Measurements from ENCODE around the gene TOMM34. TPM values are rescaled to one million over a fixed set of nuclear protein-coding genes. Genes with fewer than 3 reads are reported as not detected.

Gene TOMM34
- total and polyA plus RNA-seq, 7 experiments from 2014 or later = 7.0 to 30.2 (median 8.8) TPM

GRCh38 chr20:44904377-44904776, 55.8 kb downstream of the TOMM34 start:
- Mint-ChIP-seq H3K36me3 (peaks cover 16 to 41% (median 27%) of the 10 kb centered on the region in 5 donors), H3K27ac (no peak overlapping the region), H3K27me3 (no peaks in the 10 kb centered on the region), H3K4me3 (no peak overlapping the region), H3K9me3 (no peaks in the 10 kb centered on the region), H3K4me1 (peaks cover 10 to 40% (median 30%) of the 10 kb centered on the region in 7 donors)
- ChIA-PET POLR2A (interaction anchor here (0.6 to 2.5 kb wide), 3 partner anchors 12 to 63 kb away, joined by 3 to 9 read pairs (median 8); no protein-coding TSS in a partner anchor), CTCF (interaction anchor here (0.8 to 1.6 kb wide), 2 partner anchors 16 to 140 kb away, joined by 3 to 6 read pairs; no protein-coding TSS in a partner anchor)
- Histone ChIP-seq H3K9me3 (ENCODE audit: control insufficient read depth in 2 of 3, low read length in 3 of 3) (no peaks in the 10 kb centered on the region), H3K27me3 (ENCODE audit: control insufficient read depth in 2 of 2, insufficient read depth in 2 of 2, low read length in 2 of 2) (no peaks in the 10 kb centered on the region), H3K27ac (ENCODE audit: low read depth, low read length) (no peak overlapping the region), H3K4me3 (ENCODE audit: low read length) (no peak overlapping the region), H3K36me3 (ENCODE audit: control insufficient read depth in 2 of 3, insufficient read depth in 3 of 3, low read length in 3 of 3) (peaks cover 28 to 78% (median 58%) of the 10 kb centered on the region in 3 experiments), H3K4me1 (ENCODE audit: control insufficient read depth in 2 of 2, insufficient read depth in 2 of 2, low read length in 2 of 2) (peaks cover 4 to 7% of the 10 kb centered on the region in 2 donors)
- intact Hi-C loops (cut with micrococcal nuclease) = no loop called here
- ATAC-seq (no peak), DNase-seq (no peak)

DNA sequence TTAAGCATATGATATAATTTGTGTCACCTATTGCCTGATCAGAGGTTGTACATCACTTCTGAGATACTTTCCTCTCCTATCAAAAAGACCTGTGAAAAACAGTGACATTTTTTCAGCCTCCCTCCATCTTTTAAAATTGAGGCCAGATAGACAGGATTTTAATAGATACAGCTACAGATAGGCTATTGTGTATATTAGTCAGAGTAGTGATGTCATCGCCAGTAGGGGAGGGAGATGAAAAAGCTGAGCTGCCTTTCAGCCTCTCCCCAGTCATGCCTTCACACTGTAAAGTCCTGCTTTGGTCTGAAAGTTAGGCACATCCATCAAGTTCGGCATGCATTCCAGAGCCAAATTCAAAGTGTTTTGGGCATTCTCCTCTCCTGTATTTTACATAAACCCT, 58.2 kb downstream of the TOMM34 start:
- no peak for DNase-seq
- H3K9me3 Mint-ChIP-seq = no peaks in the 10 kb centered on the region
- no peak for ATAC-seq
- peaks cover 20 to 48% (median 35%) of the 10 kb centered on the region in 7 donors for H3K4me1 Mint-ChIP-seq
- Histone ChIP-seq H3K36me3 (ENCODE audit: control insufficient read depth in 2 of 3, insufficient read depth in 3 of 3, low read length in 3 of 3) (peaks cover 28 to 68% (median 50%) of the 10 kb centered on the region in 3 experiments), H3K4me3 (ENCODE audit: low read length) (no peak overlapping the region), H3K9me3 (ENCODE audit: control insufficient read depth in 2 of 3, low read length in 3 of 3) (no peaks in the 10 kb centered on the region), H3K27me3 (ENCODE audit: control insufficient read depth in 2 of 2, insufficient read depth in 2 of 2, low read length in 2 of 2) (no peaks in the 10 kb centered on the region), H3K4me1 (ENCODE audit: control insufficient read depth in 2 of 2, insufficient read depth in 2 of 2, low read length in 2 of 2) (peaks cover 15 to 18% of the 10 kb centered on the region in 2 donors), H3K27ac (ENCODE audit: low read depth, low read length) (no peak overlapping the region)
- H3K27ac Mint-ChIP-seq = peak overlapping the region in 1 of 9 donors; percentile 43
- POLR2A ChIA-PET = interaction anchor here (0.7 to 1.8 kb wide), 3 partner anchors 13 to 56 kb away, joined by 3 to 10 read pairs (median 3); partner anchors contain the start of gene YWHAB
- CTCF ChIA-PET = no interaction called here
- no peak overlapping the region for H3K4me3 Mint-ChIP-seq
- intact Hi-C loops (cut with micrococcal nuclease) = no loop called here
- peaks cover 16 to 40% (median 34%) of the 10 kb centered on the region in 5 donors for H3K36me3 Mint-ChIP-seq
- H3K27me3 Mint-ChIP-seq = no peaks in the 10 kb centered on the region

- Mint-ChIP-seq H3K4me1 (peaks cover 36 to 64% (median 51%) of the 10 kb centered on the region in 7 donors), H3K27ac (peak overlapping the region; percentile 65 to 87 (median 78)), H3K9me3 (no peaks in the 10 kb centered on the region), H3K4me3 (peak overlapping the region in 5 of 10 donors; percentile 25 to 48 (median 39)), H3K27me3 (no peaks in the 10 kb centered on the region), H3K36me3 (peaks cover 11 to 37% (median 31%) of the 10 kb centered on the region in 5 donors)
- Histone ChIP-seq H3K27ac (ENCODE audit: low read depth, low read length) (peak overlapping the region; percentile 29), H3K9me3 (ENCODE audit: control insufficient read depth in 2 of 3, low read length in 3 of 3) (no peaks in the 10 kb centered on the region), H3K36me3 (ENCODE audit: control insufficient read depth in 2 of 3, insufficient read depth in 3 of 3, low read length in 3 of 3) (peaks cover 28 to 53% (median 36%) of the 10 kb centered on the region in 3 experiments), H3K27me3 (ENCODE audit: control insufficient read depth in 2 of 2, insufficient read depth in 2 of 2, low read length in 2 of 2) (no peaks in the 10 kb centered on the region), H3K4me1 (ENCODE audit: control insufficient read depth in 2 of 2, insufficient read depth in 2 of 2, low read length in 2 of 2) (peaks cover 31 to 34% of the 10 kb centered on the region in 2 donors), H3K4me3 (ENCODE audit: low read length) (no peak overlapping the region)
- intact Hi-C loops (cut with micrococcal nuclease) = no loop called here
- ATAC-seq (no peak), DNase-seq (no peak)
- POLR2A ChIA-PET = interaction anchor here (1.1 kb wide), 2 partner anchors 10 to 15 kb away, joined by 3 read pairs; partner anchors contain the start of gene YWHAB
- CTCF ChIA-PET = no interaction called here
These were observed 59.9 kb downstream of the TOMM34 start for GRCh38 chr20:44900231-44900854.

DNA sequence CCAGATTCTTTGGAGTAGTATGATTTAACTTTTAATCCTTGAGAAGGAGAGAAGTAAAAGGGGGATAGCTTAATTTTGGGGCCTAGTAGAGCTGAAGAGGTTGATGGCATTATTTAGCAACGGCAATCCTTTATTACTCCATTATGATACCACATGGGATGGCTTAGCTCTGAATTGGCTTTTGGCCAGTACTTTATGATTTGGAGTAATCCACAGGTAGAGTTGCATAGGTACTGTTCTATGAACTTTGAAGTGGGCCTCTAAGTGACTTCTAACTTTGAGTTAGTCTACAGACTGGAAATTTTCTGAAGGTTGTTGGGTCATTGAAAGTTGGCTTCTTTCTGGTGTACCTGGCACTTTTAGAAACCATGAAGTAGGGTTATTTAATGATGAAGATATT, 63.1 kb downstream of the TOMM34 start:
- H3K27ac Mint-ChIP-seq = peak overlapping the region; percentile 4 to 91 (median 38)
- H3K9me3 ChIP-seq (ENCODE audit: control insufficient read depth in 2 of 3, low read length in 3 of 3) = no peaks in the 10 kb centered on the region
- ChIA-PET CTCF (interaction anchor here (0.6 to 0.9 kb wide), 3 partner anchors 10 to 1072 kb away, joined by 3 read pairs; no protein-coding TSS in a partner anchor), POLR2A (interaction anchor here (1.7 kb wide), 1 partner anchor 12 kb away, joined by 5 read pairs; no protein-coding TSS in a partner anchor)
- H3K27me3 Mint-ChIP-seq = no peaks in the 10 kb centered on the region
- ATAC-seq (no peak), DNase-seq (no peak)
- peaks cover 0 to 31% (median 17%) of the 10 kb centered on the region in 5 donors for H3K36me3 Mint-ChIP-seq
- intact Hi-C loops (cut with micrococcal nuclease) = no loop called here
- peaks cover 46 to 52% of the 10 kb centered on the region in 2 donors for H3K4me1 ChIP-seq (ENCODE audit: control insufficient read depth in 2 of 2, insufficient read depth in 2 of 2, low read length in 2 of 2)
- H3K4me3 ChIP-seq (ENCODE audit: low read length) = no peak overlapping the region
- peak overlapping the region; percentile 41 for H3K27ac ChIP-seq (ENCODE audit: low read depth, low read length)
- peaks cover 61 to 90% (median 74%) of the 10 kb centered on the region in 7 donors for H3K4me1 Mint-ChIP-seq
- no peaks in the 10 kb centered on the region for H3K27me3 ChIP-seq (ENCODE audit: control insufficient read depth in 2 of 2, insufficient read depth in 2 of 2, low read length in 2 of 2)
- peaks cover 4 to 22% (median 8%) of the 10 kb centered on the region in 3 experiments for H3K36me3 ChIP-seq (ENCODE audit: control insufficient read depth in 2 of 3, insufficient read depth in 3 of 3, low read length in 3 of 3)
- H3K4me3 Mint-ChIP-seq = peak overlapping the region in 8 of 10 donors; percentile 24 to 75 (median 50)
- no peaks in the 10 kb centered on the region for H3K9me3 Mint-ChIP-seq

GRCh38 chr20:44896583-44896982, 63.6 kb downstream of the TOMM34 start:
- Histone ChIP-seq H3K27ac (ENCODE audit: low read depth, low read length) (peak overlapping the region; percentile 41), H3K36me3 (ENCODE audit: control insufficient read depth in 2 of 3, insufficient read depth in 3 of 3, low read length in 3 of 3) (peaks cover 0 to 16% (median 2%) of the 10 kb centered on the region in 3 experiments), H3K4me1 (ENCODE audit: control insufficient read depth in 2 of 2, insufficient read depth in 2 of 2, low read length in 2 of 2) (peaks cover 51 to 57% of the 10 kb centered on the region in 2 donors), H3K27me3 (ENCODE audit: control insufficient read depth in 2 of 2, insufficient read depth in 2 of 2, low read length in 2 of 2) (no peaks in the 10 kb centered on the region), H3K4me3 (ENCODE audit: low read length) (no peak overlapping the region), H3K9me3 (ENCODE audit: control insufficient read depth in 2 of 3, low read length in 3 of 3) (no peaks in the 10 kb centered on the region)
- no peaks in the 10 kb centered on the region for H3K27me3 Mint-ChIP-seq
- intact Hi-C loops (cut with micrococcal nuclease) = loop anchor here in 1 of 2 donors (1.0 kb wide), 1 partner anchor 8 kb away; no protein-coding TSS in a partner anchor
- DNase-seq (no peak), ATAC-seq (no peak)
- H3K27ac Mint-ChIP-seq = peak overlapping the region; percentile 4 to 91 (median 33)
- peaks cover 0 to 34% (median 16%) of the 10 kb centered on the region in 5 donors for H3K36me3 Mint-ChIP-seq
- CTCF ChIA-PET = interaction anchor here (0.6 to 0.8 kb wide), 3 partner anchors 9 to 1072 kb away, joined by 3 read pairs; no protein-coding TSS in a partner anchor
- H3K4me1 Mint-ChIP-seq = peaks cover 66 to 94% (median 79%) of the 10 kb centered on the region in 7 donors
- peak overlapping the region; percentile 13 to 75 (median 44) for H3K4me3 Mint-ChIP-seq
- POLR2A ChIA-PET = interaction anchor here (0.8 to 1.7 kb wide), 2 partner anchors 11 to 13 kb away, joined by 4 to 5 read pairs; partner anchors contain the start of gene YWHAB
- no peaks in the 10 kb centered on the region for H3K9me3 Mint-ChIP-seq

DNA sequence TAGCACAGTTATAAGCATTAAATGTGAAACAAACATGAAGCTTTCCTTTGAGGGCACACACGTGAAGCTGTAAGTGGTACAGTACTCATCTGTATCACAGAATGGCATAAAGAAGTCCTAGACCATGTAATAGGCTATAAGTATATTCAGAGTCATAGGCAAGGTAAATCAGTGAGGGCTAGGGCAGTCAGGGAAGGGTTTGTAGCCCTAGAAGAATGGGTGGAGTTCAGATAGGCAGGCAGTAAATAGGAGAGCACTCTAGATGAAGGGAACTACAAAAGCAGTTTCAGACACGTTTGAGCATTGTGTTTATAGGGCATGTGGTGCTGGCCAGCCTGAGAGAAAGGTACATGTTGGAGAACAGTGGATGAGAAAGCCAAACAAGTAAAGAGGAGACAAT, 65.2 kb downstream of the TOMM34 start:
- H3K4me1 Mint-ChIP-seq = peaks cover 62 to 93% (median 76%) of the 10 kb centered on the region in 7 donors
- intact Hi-C loops (cut with micrococcal nuclease) = no loop called here
- peaks cover 55 to 71% of the 10 kb centered on the region in 2 donors for H3K4me1 ChIP-seq (ENCODE audit: control insufficient read depth in 2 of 2, insufficient read depth in 2 of 2, low read length in 2 of 2)
- H3K27ac Mint-ChIP-seq = peak overlapping the region in 8 of 9 donors; percentile 0 to 74 (median 44)
- H3K4me3 ChIP-seq (ENCODE audit: low read length) = no peak overlapping the region
- POLR2A ChIA-PET = interaction anchor here (0.5 to 1.5 kb wide), 5 partner anchors 13 to 512 kb away, joined by 3 read pairs; partner anchors contain the start of gene PABPC1L
- H3K4me3 Mint-ChIP-seq = peak overlapping the region; percentile 1 to 72 (median 49)
- ATAC-seq (no peak), DNase-seq (no peak)
- no peaks in the 10 kb centered on the region for H3K27me3 Mint-ChIP-seq
- peaks cover 0 to 27% (median 8%) of the 10 kb centered on the region in 5 donors for H3K36me3 Mint-ChIP-seq
- H3K27ac ChIP-seq (ENCODE audit: low read depth, low read length) = peak overlapping the region; percentile 53
- H3K9me3 ChIP-seq (ENCODE audit: control insufficient read depth in 2 of 3, low read length in 3 of 3) = no peaks in the 10 kb centered on the region
- no peaks in the 10 kb centered on the region for H3K9me3 Mint-ChIP-seq
- peaks cover 0 to 1% (median 0%) of the 10 kb centered on the region in 3 experiments for H3K36me3 ChIP-seq (ENCODE audit: control insufficient read depth in 2 of 3, insufficient read depth in 3 of 3, low read length in 3 of 3)
- no peaks in the 10 kb centered on the region for H3K27me3 ChIP-seq (ENCODE audit: control insufficient read depth in 2 of 2, insufficient read depth in 2 of 2, low read length in 2 of 2)
- CTCF ChIA-PET = no interaction called here
